HG03135 (cell line): ENCODE results near the gene HLA-DRA.
"Not testable (repeated sequence)": the region's sequence is repeated elsewhere in the genome, so short reads cannot be mapped to it uniquely, and the experiment has no call there.

ENCODE experiments used
- ATAC-seq: cut with Tn5 transposase; IDR thresholded peaks from one replicate; pipeline ENCODE4 v1.9.1; 2021; ENCODE audit warnings: mild to moderate bottlenecking, moderate library complexity; ENCODE audit not compliant: unreplicated experiment

The HLA-DRA gene

DNA sequence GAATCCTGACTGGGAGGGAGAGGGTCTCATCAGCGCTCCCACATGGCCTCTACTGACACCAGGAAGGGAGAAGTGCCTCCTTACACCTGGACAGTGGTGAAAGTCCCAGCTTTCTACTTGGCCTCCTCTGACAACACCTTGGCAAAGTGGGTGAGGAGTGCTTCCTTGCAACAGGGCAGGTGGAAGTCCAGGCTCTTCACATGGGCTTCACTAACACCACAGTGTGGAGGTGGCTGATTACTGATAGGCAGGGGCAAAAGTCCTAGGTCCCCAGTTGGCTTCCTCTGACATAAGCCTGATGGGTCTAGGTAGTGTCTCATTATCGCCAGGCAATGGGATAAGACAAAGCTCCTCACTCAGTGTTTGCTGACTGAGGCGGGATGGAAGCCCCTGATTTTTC, 9.5 kb upstream of the HLA-DRA start:
- ATAC-seq = no peak

DNA sequence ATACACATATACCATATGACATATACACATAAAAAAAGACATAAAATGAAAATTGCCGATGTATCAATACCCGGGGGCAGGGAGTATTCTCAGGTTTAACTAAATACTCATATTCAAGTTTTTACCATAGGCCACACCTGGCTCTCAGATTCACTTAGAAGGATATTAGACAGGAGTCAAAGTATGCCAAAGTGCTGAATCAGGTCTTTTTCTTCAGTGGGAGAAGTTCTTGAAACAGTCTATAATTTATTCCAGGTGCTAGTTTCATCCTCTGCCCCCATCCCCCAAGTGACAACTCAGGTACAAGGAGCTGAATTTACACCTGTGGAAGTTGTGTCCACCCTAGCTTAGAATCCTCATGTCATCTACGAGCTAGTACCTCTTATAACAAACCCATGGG, 8.5 kb upstream of the HLA-DRA start:
- no peak for ATAC-seq

DNA sequence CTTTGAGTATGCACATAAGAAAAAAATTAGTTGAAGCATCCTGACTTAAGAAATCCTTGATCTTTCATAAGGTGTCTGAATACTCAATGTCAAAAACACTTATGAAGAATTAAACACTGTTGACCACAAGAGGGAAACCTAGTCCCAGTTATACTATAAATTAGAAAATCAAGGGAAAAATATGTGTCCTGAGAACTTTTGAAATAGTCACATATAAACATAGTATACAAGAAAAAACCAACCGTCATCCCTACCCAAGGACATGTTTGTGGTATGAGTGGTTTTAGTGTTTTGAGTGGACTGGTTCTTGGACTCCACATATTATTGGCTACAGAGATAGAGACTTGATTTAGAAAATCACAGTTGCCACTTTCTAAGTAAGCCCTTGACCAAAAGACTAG, 7.6 kb upstream of the HLA-DRA start:
- no peak for ATAC-seq

DNA sequence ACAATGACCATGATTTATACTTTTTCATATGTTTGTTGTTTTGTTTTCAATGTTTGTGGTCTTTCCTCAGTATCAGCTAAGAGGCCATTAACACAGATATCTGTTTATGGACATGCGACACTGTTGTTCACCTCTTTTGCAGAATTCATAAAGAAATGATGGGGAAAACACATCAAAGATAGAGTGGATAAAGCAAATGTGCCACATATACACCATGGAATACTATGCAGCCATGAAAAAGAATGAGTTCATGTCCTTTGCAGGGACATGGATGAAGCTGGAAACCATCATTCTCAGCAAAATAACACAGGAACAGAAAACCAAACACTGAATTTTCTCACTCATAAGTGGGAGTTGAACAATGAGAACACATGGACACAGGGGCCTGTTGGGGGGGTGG, 5.7 kb upstream of the HLA-DRA start:
- ATAC-seq = not testable (repeated sequence)

DNA sequence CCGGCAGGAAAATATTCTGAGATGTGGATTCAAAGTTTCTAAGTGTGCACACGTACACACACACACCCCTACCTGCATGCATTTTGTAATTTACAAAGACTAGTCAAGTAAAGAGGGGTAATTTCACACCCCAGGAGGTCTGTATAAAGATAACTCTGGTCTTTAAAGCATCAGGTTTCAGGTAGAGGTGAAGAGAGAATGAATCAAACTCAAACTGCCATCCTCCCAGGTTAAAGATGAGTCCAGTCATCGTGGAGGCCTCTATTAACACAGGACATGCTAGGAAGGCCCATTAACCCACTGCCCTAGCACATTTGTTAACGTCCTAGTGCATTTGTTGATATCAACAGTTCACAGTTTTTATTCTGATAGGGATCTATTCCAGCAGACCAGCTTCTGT, 3.5 kb upstream of the HLA-DRA start:
- no peak for ATAC-seq

DNA sequence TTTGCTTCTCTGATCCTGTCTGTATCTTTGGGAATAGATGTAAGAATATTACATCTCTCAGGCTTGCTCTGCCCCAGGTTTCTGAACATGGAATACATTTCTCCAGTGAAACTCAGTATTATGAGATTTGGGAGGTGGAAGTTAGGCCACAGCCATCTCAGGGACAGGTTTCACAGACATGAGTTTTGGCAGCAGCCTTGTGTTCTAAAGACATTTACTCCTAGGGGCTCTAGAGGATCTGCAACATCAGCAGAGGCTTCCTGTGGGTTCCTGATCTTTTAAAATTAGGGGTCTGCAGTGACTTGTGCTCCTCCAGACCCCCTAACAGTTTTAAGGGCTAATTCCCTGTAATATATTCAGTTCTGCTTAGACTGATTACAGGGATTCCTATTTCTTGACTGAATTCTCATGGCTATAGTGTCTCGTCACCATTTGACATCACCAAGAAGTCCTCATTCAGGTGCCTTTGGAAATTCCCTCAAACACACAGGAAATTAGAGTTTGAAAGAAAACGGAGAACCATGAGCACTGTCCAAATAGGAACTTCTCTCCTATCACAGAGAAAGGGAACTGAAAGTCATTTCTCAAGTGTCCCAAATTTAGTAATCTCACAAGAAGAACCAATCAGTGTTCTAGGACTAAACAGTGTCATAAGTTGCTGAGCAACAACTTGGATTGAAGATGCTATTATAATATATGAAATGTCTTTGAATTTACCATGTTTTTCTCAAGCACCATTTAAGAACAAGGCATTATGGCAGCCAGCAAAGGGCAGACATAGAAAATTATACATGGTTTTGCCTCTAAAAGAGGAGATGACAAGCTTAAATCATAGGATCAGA, 2.5 kb upstream of the HLA-DRA start:
- peak; percentile 56 for ATAC-seq

DNA sequence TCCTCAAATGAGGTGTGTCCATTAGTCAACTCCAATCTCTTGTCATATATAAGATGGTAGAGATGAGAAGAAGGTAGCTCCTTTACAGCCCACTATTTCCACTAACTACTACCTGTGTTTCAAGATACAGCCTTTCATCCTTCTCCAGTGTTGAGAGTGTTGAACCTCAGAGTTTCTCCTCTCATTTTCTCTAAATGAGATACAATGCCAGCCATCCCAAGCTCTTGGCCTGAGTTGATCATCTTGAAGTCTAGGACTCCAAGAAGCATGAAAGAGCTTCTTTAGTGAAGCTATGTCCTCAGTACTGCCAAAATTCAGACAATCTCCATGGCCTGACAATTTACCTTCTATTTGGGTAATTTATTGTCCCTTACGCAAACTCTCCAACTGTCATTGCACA, 548 bp upstream of the HLA-DRA start:
- no peak for ATAC-seq

DNA sequence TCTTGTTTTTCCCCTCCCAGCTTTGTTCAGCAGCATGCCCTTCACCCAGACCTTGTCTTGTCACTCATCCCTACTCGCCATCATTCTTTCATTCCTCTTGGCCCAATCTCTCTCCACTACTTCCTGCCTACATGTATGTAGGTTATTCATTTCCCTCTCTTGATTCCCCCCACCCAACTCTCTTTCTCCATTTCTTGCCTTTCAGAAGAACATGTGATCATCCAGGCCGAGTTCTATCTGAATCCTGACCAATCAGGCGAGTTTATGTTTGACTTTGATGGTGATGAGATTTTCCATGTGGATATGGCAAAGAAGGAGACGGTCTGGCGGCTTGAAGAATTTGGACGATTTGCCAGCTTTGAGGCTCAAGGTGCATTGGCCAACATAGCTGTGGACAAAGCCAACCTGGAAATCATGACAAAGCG, 2.6 kb downstream of the HLA-DRA start:
- ATAC-seq = no peak

DNA sequence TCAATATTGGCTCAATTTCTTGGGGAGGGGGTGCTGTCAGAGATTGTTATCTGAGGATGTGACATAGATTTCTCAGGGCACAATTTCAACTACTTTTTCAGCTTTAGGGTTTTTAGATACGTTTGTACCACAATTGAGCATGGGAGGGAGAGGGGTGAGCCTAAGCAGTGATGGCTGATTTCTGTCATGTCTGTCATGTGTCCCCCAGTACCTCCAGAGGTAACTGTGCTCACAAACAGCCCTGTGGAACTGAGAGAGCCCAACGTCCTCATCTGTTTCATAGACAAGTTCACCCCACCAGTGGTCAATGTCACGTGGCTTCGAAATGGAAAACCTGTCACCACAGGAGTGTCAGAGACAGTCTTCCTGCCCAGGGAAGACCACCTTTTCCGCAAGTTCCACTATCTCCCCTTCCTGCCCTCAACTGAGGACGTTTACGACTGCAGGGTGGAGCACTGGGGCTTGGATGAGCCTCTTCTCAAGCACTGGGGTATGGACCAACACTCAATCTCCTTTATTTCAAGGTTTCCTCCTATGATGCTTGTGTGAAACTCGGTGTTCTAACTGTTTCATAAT, 3.4 kb downstream of the HLA-DRA start:
- ATAC-seq = no peak

DNA sequence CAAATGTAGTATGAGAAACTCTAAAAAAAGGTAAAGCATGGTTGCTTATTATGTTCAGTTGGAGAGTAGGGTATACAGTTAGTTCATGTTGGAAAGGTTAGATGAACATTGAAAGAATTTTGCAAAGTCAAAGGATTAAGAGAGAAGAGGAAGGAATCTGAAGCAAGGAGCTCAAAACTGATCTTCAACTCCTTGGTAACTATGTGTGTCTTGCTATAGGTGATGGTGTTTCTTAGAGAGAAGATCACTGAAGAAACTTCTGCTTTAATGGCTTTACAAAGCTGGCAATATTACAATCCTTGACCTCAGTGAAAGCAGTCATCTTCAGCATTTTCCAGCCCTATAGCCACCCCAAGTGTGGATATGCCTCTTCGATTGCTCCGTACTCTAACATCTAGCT, 4.7 kb downstream of the HLA-DRA start:
- ATAC-seq = no peak

DNA sequence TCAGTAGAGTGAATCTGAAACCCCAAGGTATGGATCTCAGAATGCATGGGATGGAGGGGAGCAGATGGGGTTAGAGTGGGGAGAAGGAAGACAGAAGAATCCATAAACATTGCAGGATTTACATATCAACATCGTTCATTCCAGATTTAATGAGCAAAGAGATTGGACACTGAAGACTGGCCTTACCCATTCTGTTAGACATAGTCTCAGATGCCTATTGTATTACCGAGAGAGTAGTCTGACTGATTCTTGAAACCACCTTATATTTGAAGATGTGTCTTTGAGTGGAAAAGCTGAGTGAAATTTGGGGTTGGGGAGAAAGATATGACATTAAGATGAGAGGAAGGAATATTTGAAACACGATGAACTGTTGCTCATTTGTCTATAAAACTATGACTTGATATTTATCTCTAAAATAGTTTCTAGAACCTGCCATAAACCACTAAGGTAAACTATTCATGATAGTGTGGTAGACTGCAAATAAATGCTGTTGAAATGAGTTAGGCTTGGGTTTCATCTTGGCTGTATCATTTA, 5.7 kb downstream of the HLA-DRA start:
- ATAC-seq = no peak

DNA sequence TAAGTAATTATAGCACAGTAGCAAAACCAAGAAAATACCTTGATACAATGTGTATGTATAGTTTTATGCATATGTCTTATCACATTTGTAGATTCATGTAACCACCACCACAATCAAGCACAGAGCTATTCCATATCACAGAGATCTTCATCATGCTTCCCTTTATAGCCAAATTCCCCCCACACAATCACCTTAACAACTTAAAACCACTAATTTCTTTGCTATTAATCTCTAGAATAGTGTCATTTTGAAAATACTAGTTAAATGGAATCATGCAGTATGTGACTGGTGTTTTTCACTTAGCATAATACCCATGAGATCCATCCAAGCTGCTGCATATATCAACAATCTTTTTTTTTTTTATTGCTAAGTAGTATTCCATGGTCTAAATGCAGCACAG, 8.2 kb downstream of the HLA-DRA start:
- no peak for ATAC-seq

DNA sequence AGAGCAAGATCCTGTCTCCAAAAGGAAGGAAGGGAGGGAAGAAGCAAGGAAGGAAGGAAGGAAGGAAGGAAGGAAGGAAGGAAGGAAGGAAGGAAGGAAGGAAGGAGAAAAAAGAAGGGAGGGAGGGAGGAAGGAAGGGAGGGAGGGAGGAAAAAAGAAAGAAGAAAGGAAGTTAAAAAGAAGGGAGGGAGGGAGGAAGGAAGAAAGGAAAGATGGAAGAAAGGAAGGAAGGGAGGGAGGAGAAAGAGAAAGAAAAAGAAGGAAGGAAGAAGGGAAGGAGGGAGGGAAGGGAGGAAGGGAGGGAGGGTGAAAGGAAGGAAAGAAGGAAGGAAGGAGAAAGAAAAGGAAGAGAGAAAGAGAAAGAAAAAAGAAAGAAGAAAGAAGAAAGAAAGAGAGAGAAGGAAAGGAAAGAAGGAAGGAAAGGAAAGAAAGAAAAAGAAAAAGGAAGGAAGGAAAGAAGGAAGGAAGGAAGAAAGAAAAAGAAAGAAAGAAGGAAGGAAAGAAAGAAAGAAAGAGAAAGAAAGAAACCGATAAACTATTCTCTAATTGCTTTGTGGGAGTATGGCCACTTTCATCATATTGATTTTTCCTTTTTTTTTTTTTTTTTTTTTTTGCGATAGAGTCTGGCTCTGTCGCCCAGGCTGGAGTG, 9.5 kb downstream of the HLA-DRA start:
- no peak for ATAC-seq

DNA sequence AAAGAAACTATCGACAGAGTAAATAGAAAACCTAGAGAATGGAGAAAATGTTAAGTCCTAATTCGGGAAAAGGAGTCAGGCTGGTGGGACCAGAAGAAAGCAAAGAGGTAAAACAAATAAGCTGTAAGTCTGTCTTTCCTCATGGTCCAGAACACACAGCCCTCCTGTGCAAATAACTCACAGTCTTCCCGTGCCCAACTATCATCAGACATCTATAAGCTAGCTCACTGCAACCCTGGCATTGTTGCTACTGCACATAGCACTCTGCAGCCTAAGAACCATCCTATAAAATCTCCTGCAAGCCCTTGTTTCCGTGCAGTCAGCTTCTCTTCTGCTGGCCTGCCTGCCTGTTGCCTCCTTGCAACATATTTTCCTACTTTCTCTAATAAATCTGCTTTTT, 17.4 kb downstream of the HLA-DRA start:
- no peak for ATAC-seq

DNA sequence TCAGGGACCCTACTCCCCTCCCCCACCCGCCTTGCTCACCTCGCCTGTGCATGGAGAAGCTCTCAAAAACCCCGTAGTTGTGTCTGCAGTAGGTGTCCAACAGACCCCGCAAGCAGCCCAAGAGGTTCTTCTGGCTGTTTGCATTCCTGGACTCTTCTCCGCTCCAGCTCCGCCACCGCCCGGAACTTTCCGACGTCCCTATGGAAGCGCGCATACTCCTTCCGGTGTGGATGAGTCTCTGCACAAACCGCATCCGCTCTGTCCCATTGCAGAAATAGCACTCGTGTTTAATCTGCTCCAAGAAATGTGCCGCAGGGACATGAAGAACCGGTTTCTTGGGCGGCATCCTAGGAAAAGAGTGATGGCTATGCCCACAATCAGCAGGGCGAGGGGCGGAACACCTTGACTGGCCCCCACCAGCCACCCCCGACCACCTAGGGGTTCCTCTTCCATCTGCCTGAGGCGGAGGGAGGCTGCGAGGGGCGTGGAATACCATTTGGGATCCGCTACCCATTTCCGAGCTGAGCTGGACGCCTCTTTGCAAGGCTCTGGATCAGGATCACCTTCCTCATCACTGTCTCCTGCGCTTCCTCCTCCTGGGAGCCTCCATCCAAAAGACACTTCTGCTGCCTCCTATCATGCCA, 20.2 kb downstream of the HLA-DRA start:
- no peak for ATAC-seq

DNA sequence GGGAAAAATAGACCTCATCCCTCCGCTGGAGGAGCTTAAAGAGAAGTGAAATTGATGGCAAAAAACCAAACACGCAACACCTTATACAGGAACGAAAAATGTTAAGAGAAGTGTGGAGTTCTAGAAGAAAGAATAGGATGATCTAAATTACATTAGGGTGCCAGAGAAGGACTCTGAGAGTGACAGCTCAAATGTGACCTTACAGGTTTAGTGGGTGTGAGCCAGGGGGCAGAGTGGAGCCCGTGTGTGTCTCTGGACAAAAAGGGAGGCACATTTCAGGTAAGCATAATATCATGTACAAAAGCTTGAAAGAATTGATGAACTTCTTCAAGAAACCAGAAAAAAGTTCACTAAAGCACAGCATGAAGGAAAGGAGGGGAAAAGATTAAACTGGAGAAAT, 20.8 kb downstream of the HLA-DRA start:
- no peak for ATAC-seq

DNA sequence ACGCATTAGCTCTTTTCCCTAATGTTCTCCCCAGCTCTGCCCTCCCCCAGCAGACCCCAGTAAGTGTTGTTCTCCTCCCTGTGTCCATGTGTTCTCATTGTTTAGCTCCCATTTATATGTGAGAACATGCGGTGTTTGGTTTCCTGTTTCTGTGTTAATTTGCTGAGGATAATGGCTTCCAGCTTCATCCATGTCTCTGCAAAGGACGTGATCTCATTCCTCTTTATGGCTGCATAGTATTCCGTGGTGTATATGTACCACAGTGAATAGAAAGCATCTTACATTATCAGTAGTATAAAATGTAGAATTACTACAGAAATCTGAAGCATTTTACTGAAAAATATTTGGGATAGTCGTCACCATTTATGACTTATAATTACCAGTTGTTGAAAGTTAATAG, 21.8 kb downstream of the HLA-DRA start:
- no peak for ATAC-seq

DNA sequence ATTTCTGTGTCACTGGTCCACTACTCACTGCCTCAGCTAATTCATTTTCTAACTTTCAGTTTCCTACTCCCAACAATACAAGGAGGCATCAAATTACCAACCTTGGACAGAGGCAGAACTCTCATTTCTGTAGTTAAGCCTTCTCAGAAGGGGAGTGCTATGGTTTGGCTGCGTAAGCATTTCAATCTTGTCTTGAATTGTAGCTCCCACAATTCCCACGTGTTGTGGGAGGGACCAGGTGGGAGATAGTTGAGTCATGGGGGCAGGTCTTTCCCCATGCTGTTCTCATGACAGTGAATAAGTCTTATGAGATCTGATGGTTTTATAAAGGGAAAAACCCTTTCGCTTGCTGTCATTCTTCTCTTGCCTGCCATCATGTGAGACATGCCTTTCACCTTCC, 22.9 kb downstream of the HLA-DRA start:
- no peak for ATAC-seq

DNA sequence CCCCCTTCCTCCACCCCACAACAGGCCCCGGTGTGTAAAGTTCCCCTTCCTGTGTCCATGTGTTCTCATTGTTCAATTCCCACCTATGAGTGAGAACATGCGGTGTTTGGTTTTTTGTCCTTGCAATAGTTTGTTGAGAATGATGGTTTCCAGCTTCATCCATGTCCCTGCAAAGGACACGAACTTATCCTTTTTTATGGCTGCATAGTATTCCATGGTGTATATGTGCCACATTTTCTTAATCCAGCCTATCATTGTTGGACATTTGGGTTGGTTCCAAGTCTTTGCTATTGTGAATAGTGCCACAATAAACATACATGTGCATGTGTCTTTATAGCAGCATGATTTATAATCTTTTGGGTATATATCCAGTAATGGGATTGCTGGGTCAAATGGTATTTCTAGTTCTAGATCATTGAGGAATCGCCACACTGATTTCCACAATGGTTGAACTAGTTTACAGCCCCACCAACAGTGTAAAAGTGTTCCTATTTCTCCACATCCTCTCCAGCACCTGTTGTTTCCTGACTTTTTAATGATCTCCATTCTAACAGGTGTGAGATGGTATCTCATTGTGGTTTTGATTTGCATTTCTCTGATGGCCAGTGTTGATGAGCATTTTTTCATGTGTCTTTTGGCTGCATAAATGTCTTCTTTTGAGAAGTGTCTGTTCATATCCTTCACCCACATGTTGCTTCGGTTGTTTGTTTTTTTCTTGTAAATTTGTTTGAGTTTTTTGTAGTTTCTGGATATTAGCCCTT, 28.2 kb downstream of the HLA-DRA start:
- not testable (repeated sequence) for ATAC-seq

DNA sequence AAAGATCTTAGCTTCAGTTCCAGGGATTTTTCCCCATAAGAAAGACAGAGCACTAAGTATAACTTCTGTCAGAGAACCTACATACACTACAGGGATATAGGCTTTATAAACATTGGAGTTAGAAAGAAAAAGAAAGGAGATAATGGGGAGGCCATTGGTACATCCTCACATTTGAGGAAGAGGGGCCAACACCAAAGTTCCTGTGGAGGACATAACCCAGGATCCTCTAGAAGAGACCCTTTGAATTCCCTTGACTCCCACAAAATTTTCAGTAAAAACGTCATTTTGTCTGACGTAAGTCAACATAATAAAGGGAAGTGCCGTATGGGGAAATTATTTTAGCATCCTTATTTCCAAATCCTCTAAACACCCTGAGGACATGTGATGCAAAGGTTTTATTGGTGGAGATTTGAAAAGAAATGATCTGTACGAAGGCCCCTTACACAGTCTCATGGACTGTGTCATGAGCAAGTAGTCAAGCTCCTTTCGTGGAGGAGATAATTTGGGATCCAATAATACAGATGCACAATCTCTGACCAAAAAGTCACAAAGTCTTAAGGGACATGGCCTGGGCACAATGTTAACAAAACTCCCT, 33.2 kb downstream of the HLA-DRA start:
- ATAC-seq = no peak
